ENCODE data around the gene CFH. TPM values are rescaled to one million over a fixed set of nuclear protein-coding genes. Genes with fewer than 3 reads are reported as not detected.

CFH gene
- polyA plus RNA-seq, 1 donor from 2014 or later = not detected

- no peak overlapping the region for H3K9ac ChIP-seq (ENCODE audit: low read length)
- no peak overlapping the region for H2AFZ ChIP-seq (ENCODE audit: low read depth, low read length)
- H3K79me2 ChIP-seq (replicated peaks; ENCODE audit: insufficient read depth, low read length) = no peaks in the 10 kb centered on the region
- no peaks in the 10 kb centered on the region for H3K9me2 ChIP-seq (ENCODE audit: insufficient read depth, low read length)
- H3K27me3 ChIP-seq (ENCODE audit: insufficient read depth, low read depth, low read length) = no peaks in the 10 kb centered on the region
- H3K4me3 ChIP-seq (ENCODE audit: low read length) = no peak overlapping the region
- no peaks in the 10 kb centered on the region for H3K9me3 ChIP-seq (ENCODE audit: low read length)
- TF ChIP-seq POLR2AphosphoS5 (IDR thresholded peaks at IDR 0.05) (no peak), SMC3 (conservative IDR thresholded peaks at IDR 0.05; ENCODE audit: poor library complexity) (no peak), REST (IDR thresholded peaks at IDR 0.05; ENCODE audit: borderline replicate concordance) (no peak), TAF1 (IDR thresholded peaks at IDR 0.05; ENCODE audit: low read depth) (no peak), MXI1 (conservative IDR thresholded peaks at IDR 0.05; ENCODE audit: poor library complexity, severe bottlenecking) (no peak), EP300 (conservative IDR thresholded peaks at IDR 0.05; ENCODE audit: poor library complexity, severe bottlenecking) (no peak), RAD21 (conservative IDR thresholded peaks at IDR 0.05) (no peak)
- TF ChIP-seq, protein P1, sequence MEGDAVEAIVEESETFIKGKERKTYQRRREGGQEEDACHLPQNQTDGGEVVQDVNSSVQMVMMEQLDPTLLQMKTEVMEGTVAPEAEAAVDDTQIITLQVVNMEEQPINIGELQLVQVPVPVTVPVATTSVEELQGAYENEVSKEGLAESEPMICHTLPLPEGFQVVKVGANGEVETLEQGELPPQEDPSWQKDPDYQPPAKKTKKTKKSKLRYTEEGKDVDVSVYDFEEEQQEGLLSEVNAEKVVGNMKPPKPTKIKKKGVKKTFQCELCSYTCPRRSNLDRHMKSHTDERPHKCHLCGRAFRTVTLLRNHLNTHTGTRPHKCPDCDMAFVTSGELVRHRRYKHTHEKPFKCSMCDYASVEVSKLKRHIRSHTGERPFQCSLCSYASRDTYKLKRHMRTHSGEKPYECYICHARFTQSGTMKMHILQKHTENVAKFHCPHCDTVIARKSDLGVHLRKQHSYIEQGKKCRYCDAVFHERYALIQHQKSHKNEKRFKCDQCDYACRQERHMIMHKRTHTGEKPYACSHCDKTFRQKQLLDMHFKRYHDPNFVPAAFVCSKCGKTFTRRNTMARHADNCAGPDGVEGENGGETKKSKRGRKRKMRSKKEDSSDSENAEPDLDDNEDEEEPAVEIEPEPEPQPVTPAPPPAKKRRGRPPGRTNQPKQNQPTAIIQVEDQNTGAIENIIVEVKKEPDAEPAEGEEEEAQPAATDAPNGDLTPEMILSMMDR (IDR thresholded peaks at IDR 0.05; ENCODE audit: poor library complexity, severe bottlenecking) = no peak
- H3F3A ChIP-seq (ENCODE audit: insufficient read depth, low read length, poor library complexity, severe bottlenecking) = no peaks in the 10 kb centered on the region
- no peak overlapping the region for H3K4me2 ChIP-seq (ENCODE audit: low read length)
- H3K27ac ChIP-seq (ENCODE audit: low read length) = no peak overlapping the region
- no peaks in the 10 kb centered on the region for H4K20me1 ChIP-seq (ENCODE audit: insufficient read depth)
- no peaks in the 10 kb centered on the region for H3K36me3 ChIP-seq (ENCODE audit: insufficient read depth, low read length)
These were observed 23.1 kb downstream of the CFH start for GRCh38 chr1:196674908-196675307.

DNA sequence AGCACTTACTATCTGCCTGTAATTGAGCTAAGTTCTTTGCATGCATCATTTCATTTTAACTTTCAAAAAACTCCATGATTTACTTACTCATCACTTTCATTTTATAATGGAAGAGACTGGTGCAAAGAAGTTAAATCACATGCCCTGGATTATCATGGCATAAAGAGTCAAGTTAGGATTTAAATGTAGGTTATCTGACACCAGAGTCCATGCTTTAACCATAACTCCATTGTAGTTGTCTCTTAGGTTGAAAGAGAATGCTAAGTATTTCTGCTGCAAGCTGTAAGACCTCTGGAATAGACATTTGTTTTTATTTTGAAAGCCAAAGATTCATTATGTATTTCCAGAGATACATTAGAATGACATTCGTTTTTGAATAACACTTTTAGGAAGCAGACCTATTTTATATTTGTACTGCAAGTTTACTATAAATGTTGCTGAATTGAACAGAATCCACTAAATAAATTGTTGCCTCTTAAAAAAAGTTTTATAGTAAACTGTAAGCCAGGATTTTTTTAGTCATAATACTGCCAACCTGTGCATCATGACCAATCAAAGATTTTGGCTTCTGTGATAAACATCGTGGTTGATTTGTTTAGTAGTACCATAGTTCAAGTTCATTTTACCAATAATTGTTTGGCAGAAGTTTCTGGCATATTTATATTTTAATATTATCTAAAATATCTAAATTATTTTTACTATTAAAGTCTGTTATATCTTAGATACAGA lies 26.1 kb downstream of the CFH start:
- Histone ChIP-seq H3K4me2 (ENCODE audit: low read length) (no peak overlapping the region), H3K9me3 (ENCODE audit: low read length) (no peaks in the 10 kb centered on the region), H3K27ac (ENCODE audit: low read length) (no peak overlapping the region), H3K27me3 (ENCODE audit: insufficient read depth, low read depth, low read length) (no peaks in the 10 kb centered on the region), H3K9me2 (ENCODE audit: insufficient read depth, low read length) (no peaks in the 10 kb centered on the region), H3F3A (ENCODE audit: insufficient read depth, low read length, poor library complexity, severe bottlenecking) (no peaks in the 10 kb centered on the region), H4K20me1 (ENCODE audit: insufficient read depth) (no peaks in the 10 kb centered on the region), H3K36me3 (ENCODE audit: insufficient read depth, low read length) (no peaks in the 10 kb centered on the region), H3K9ac (ENCODE audit: low read length) (no peak overlapping the region), H3K4me3 (ENCODE audit: low read length) (no peak overlapping the region), H3K79me2 (replicated peaks; ENCODE audit: insufficient read depth, low read length) (no peaks in the 10 kb centered on the region), H2AFZ (ENCODE audit: low read depth, low read length) (no peak overlapping the region)
- TF ChIP-seq TAF1 (IDR thresholded peaks at IDR 0.05; ENCODE audit: low read depth) = no peak

- H3K27me3 ChIP-seq (ENCODE audit: insufficient read depth, low read depth, low read length) = no peaks in the 10 kb centered on the region
- TF ChIP-seq SMC3 (conservative IDR thresholded peaks at IDR 0.05; ENCODE audit: poor library complexity) (no peak), REST (IDR thresholded peaks at IDR 0.05; ENCODE audit: borderline replicate concordance) (no peak), TAF1 (IDR thresholded peaks at IDR 0.05; ENCODE audit: low read depth) (no peak), EP300 (conservative IDR thresholded peaks at IDR 0.05; ENCODE audit: poor library complexity, severe bottlenecking) (no peak), POLR2AphosphoS5 (IDR thresholded peaks at IDR 0.05) (no peak), MXI1 (conservative IDR thresholded peaks at IDR 0.05; ENCODE audit: poor library complexity, severe bottlenecking) (no peak), EZH2 (IDR thresholded peaks at IDR 0.05; ENCODE audit: borderline replicate concordance, insufficient read depth, low read length, poor library complexity, severe bottlenecking) (no peak), RAD21 (conservative IDR thresholded peaks at IDR 0.05) (no peak)
- TF ChIP-seq, protein P1 (IDR thresholded peaks at IDR 0.05; ENCODE audit: poor library complexity, severe bottlenecking) = no peak
- no peak overlapping the region for H3K4me2 ChIP-seq (ENCODE audit: low read length)
- H2AFZ ChIP-seq (ENCODE audit: low read depth, low read length) = no peak overlapping the region
- H3K9me2 ChIP-seq (ENCODE audit: insufficient read depth, low read length) = no peaks in the 10 kb centered on the region
- H3K9ac ChIP-seq (ENCODE audit: low read length) = no peak overlapping the region
- H3F3A ChIP-seq (ENCODE audit: insufficient read depth, low read length, poor library complexity, severe bottlenecking) = no peaks in the 10 kb centered on the region
- H3K27ac ChIP-seq (ENCODE audit: low read length) = no peak overlapping the region
- H3K36me3 ChIP-seq (ENCODE audit: insufficient read depth, low read length) = no peaks in the 10 kb centered on the region
- no peaks in the 10 kb centered on the region for H3K9me3 ChIP-seq (ENCODE audit: low read length)
- H3K79me2 ChIP-seq (replicated peaks; ENCODE audit: insufficient read depth, low read length) = no peaks in the 10 kb centered on the region
- H4K20me1 ChIP-seq (ENCODE audit: insufficient read depth) = no peaks in the 10 kb centered on the region
- H3K4me3 ChIP-seq (ENCODE audit: low read length) = no peak overlapping the region
These were observed 26.7 kb downstream of the CFH start for GRCh38 chr1:196678510-196678884.

Measured in neural cell (in vitro differentiated cells).